H1 (cell line): ENCODE measurements around the gene ANKRD7. TPM values are rescaled to one million over a fixed set of nuclear protein-coding genes. Genes with fewer than 3 reads are reported as not detected.

Experiments used
- CTCF ChIA-PET: fragments of 300-600 bp; sonication (Branson Sonifier 250); formaldehyde crosslinking; loops from one replicate; lab custom pipeline; 2021; ENCODE audit not compliant: partially characterized antibody; lab: Charles Lee
- POLR2A ChIA-PET: fragments of 300-600 bp; sonication (Branson Sonifier 250); formaldehyde crosslinking; loops from one replicate; lab custom pipeline; 2021; ENCODE audit warnings: inconsistent platforms; ENCODE audit not compliant: partially characterized antibody; lab: Charles Lee
- DNase-seq, 2 experiments: peaks; one replicate each; pipeline versions ENCODE4 v3.0.0 to v3.0.0-alpha.2; 2010 to 2022; ENCODE audit warnings: low spot score in 2 of 2, low read depth in 1 of 2, mixed read lengths in 1 of 2
- FAIRE-seq: peaks from 2 replicates; lab custom pipeline; 2011; peaks lifted over from hg19 to GRCh38; lab: Jason Lieb, UNC
- H2AFZ ChIP-seq: 2 replicates; pipeline ENCODE4 v1.8.1; 2012; ENCODE audit warnings: low read length, inconsistent platforms
- H2AK5ac ChIP-seq: 2 replicates; pipeline ENCODE4 v1.6.1; 2013; ENCODE audit warnings: low read depth, low read length
- H2BK120ac ChIP-seq: replicated peaks from 2 replicates; pipeline ENCODE3; 2013; ENCODE audit warnings: low read depth, low read length, inconsistent platforms
- H2BK12ac ChIP-seq: 2 replicates; pipeline ENCODE4 v1.6.1; 2013; ENCODE audit warnings: low read depth, low read length
- H2BK15ac ChIP-seq: 2 replicates; pipeline ENCODE4 v1.6.1; 2013; ENCODE audit warnings: low read length
- H2BK20ac ChIP-seq: 2 replicates; pipeline ENCODE4 v1.6.1; 2013; ENCODE audit warnings: low read length
- H2BK5ac ChIP-seq: 2 replicates; pipeline ENCODE4 v1.6.1; 2013; ENCODE audit warnings: low read depth, low read length
- H3K14ac ChIP-seq: 2 replicates; pipeline ENCODE4 v1.6.1; 2013; ENCODE audit warnings: inconsistent platforms; ENCODE audit not compliant: insufficient read length
- H3K18ac ChIP-seq: 2 replicates; pipeline ENCODE4 v1.6.1; 2013; ENCODE audit warnings: low read length; ENCODE audit errors: extremely low read depth
- H3K23ac ChIP-seq: 2 replicates; pipeline ENCODE4 v1.6.1; 2013; ENCODE audit warnings: inconsistent platforms; ENCODE audit not compliant: insufficient read length
- H3K23me2 ChIP-seq: 2 replicates; pipeline ENCODE4 v1.6.1; 2013; ENCODE audit warnings: low read depth, low read length
- H3K27ac ChIP-seq: 2 replicates; pipeline ENCODE4 v1.6.1; 2011; ENCODE audit warnings: low read depth, low read length, inconsistent platforms
- H3K27me3 ChIP-seq, 4 experiments: replicated peaks in 1 of 4; 1 replicate in 1 of 4; 2 replicates in 3 of 4; pipeline versions ENCODE4 v1.6.1 to v1.8.1; 2011 to 2013; ENCODE audit warnings: low read length in 3 of 4, mild to moderate bottlenecking in 3 of 4, inconsistent platforms in 2 of 4, mixed read lengths in 2 of 4, moderate library complexity in 1 of 4; ENCODE audit not compliant: control insufficient read depth in 3 of 4, insufficient read depth in 3 of 4; ENCODE audit errors: extremely low read depth in 1 of 4
- H3K36me3 ChIP-seq, 4 experiments: 2 replicates each; pipeline versions ENCODE4 v1.6.1 to v1.8.1; 2011 to 2013; ENCODE audit warnings: mild to moderate bottlenecking in 4 of 4, low read length in 3 of 4, moderate library complexity in 2 of 4, control low read depth in 1 of 4, inconsistent platforms in 1 of 4; ENCODE audit not compliant: insufficient read depth in 4 of 4, control insufficient read depth in 2 of 4
- H3K4ac ChIP-seq: replicated peaks from 2 replicates; pipeline ENCODE3; 2013; ENCODE audit warnings: low read length, low read depth, mixed read lengths, inconsistent platforms; ENCODE audit not compliant: insufficient read length
- H3K4me1 ChIP-seq, 4 experiments: replicated peaks in 1 of 4; 1 replicate in 1 of 4; 2 replicates in 3 of 4; pipeline versions ENCODE4 v1.6.1 to v1.8.1; 2011 to 2013; ENCODE audit warnings: low read length in 3 of 4, inconsistent platforms in 2 of 4, mixed read lengths in 1 of 4; ENCODE audit not compliant: insufficient read depth in 4 of 4, control insufficient read depth in 3 of 4
- H3K4me2 ChIP-seq, 2 experiments: 2 replicates each; pipeline versions ENCODE4 v1.6.1 to v1.8.1; 2011 to 2013; ENCODE audit warnings: low read depth in 2 of 2, low read length in 2 of 2, control low read depth in 1 of 2, inconsistent platforms in 1 of 2, mild to moderate bottlenecking in 1 of 2; ENCODE audit not compliant: insufficient read depth in 1 of 2
- H3K4me3 ChIP-seq, 4 experiments: fragments of 200-600, 300-600 bp in 1 of 4; sonication (generic), shearing (Covaris generic), sonication (Bioruptor Twin) in 1 of 4; 2 replicates each; pipeline versions ENCODE4 v1.5.1 to v1.8.1; 2011 to 2016; ENCODE audit warnings: low read length in 4 of 4, low read depth in 3 of 4, control low read depth in 2 of 4, inconsistent platforms in 2 of 4, mild to moderate bottlenecking in 2 of 4, mixed read lengths in 1 of 4, moderate library complexity in 1 of 4; ENCODE audit not compliant: insufficient read depth in 2 of 4; ENCODE audit errors: extremely low read depth in 1 of 4
- H3K56ac ChIP-seq: replicated peaks from 2 replicates; pipeline ENCODE3; 2013; ENCODE audit warnings: low read depth, mild to moderate bottlenecking, mixed read lengths, low read length, inconsistent platforms; ENCODE audit not compliant: insufficient read length
- H3K79me1 ChIP-seq: 2 replicates; pipeline ENCODE4 v1.6.1; 2013; ENCODE audit warnings: low read depth, low read length, control low read depth
- H3K79me2 ChIP-seq, 2 experiments: 2 replicates each; pipeline versions ENCODE4 v1.6.1 to v1.8.1; 2012 to 2013; ENCODE audit warnings: low read length in 2 of 2, mild to moderate bottlenecking in 2 of 2, inconsistent platforms in 1 of 2; ENCODE audit not compliant: insufficient read depth in 2 of 2, control insufficient read depth in 1 of 2
- H3K9ac ChIP-seq, 4 experiments: replicated peaks in 1 of 4; 1 replicate in 1 of 4; 2 replicates in 3 of 4; pipeline versions ENCODE4 v1.6.1 to v1.8.1; 2011 to 2013; ENCODE audit warnings: low read depth in 3 of 4, low read length in 3 of 4, control low read depth in 2 of 4, mild to moderate bottlenecking in 2 of 4, moderate library complexity in 2 of 4, inconsistent platforms in 1 of 4; ENCODE audit errors: extremely low read depth in 1 of 4
- H3K9me3 ChIP-seq, 2 experiments: 2 replicates each; pipeline versions ENCODE4 v1.6.1 to v1.8.1; 2012 to 2013; ENCODE audit warnings: mild to moderate bottlenecking in 2 of 2, moderate library complexity in 2 of 2, control low read depth in 1 of 2, inconsistent platforms in 1 of 2, low read depth in 1 of 2, low read length in 1 of 2, mixed read lengths in 1 of 2; ENCODE audit not compliant: insufficient read depth in 2 of 2
- H4K20me1 ChIP-seq, 2 experiments: replicated peaks in 1 of 2; 2 replicates each; pipeline versions ENCODE3 to v1.8.1; 2011 to 2013; ENCODE audit warnings: inconsistent platforms in 2 of 2, low read length in 2 of 2, mild to moderate bottlenecking in 1 of 2; ENCODE audit not compliant: insufficient read depth in 2 of 2, control insufficient read depth in 1 of 2
- H4K5ac ChIP-seq: 2 replicates; pipeline ENCODE4 v1.6.1; 2013; ENCODE audit warnings: low read length, low read depth, mixed read lengths, inconsistent platforms; ENCODE audit not compliant: insufficient read length
- H4K8ac ChIP-seq: 2 replicates; pipeline ENCODE4 v1.8.0; 2013; ENCODE audit warnings: mild to moderate bottlenecking, moderate library complexity, low read length, inconsistent platforms; ENCODE audit not compliant: insufficient read depth; ENCODE audit errors: extremely low read depth
- H4K91ac ChIP-seq: replicated peaks from 2 replicates; pipeline ENCODE3; 2013; ENCODE audit warnings: low read length, mixed read lengths, inconsistent platforms; ENCODE audit not compliant: insufficient read length
- SUZ12 ChIP-seq: fragments of 200-600 bp; sonication (generic); IDR thresholded peaks from 2 replicates; pipeline ENCODE4 v1.6.1; 2012; ENCODE audit warnings: mild to moderate bottlenecking, inconsistent platforms, low read length, moderate library complexity, mixed read lengths
- TAF1 ChIP-seq: IDR thresholded peaks from 2 replicates; pipeline ENCODE4 v1.6.1; 2011; ENCODE audit warnings: mild to moderate bottlenecking, low read depth, low read length
- WGBS, 2 experiments: shearing (Covaris generic) in 1 of 2; methylation state at CpG; one replicate each; pipeline versions ENCODE4 v1.1.6 to v1.1.7; 2013 to 2015; ENCODE audit warnings: low lambda C conversion rate in 2 of 2, mixed read lengths in 2 of 2, inconsistent platforms in 1 of 2, low coverage in 1 of 2, missing lambda C conversion rate in 1 of 2; ENCODE audit not compliant: insufficient replicate concordance in 2 of 2, insufficient coverage in 1 of 2, insufficient read length in 1 of 2; ENCODE audit errors: extremely low coverage in 1 of 2, missing lambda C conversion rate in 1 of 2; 5-methylcytosine and 5-hydroxymethylcytosine counted together
- polyA plus RNA-seq, 7 experiments: library from polyadenylated mRNA; depleted of rRNA in 3 of 7; stranded (reverse) in 5 of 7; unstranded in 2 of 7; fragments of >200 nt in 5 of 7; fragments of 200-250 nt in 2 of 7; gene quantifications; 1 replicate in 5 of 7; 2 replicates in 1 of 7; 4 replicates in 1 of 7; pipeline versions ENCODE4 v1.2.1 to v1.2.3, GENCODE V29; 2011 to 2013; ENCODE audit warnings: missing spikeins in 2 of 7, mixed read lengths in 2 of 7
- total RNA-seq: library from RNA; stranded (reverse); fragmentation: NEBNext Ultra II Directional; extraction: Animal tissue kit (Norgen Biotek cat#: 25700); gene quantifications from 2 replicates; pipeline ENCODE4 v1.2.1, GENCODE V29; 2021

ANKRD7 gene
- total and polyA plus RNA-seq, 2 of the 8 experiments (the other 6 are each of a cell fraction or from before 2014, with no cell fraction given), result not detected

GRCh38 chr7:118232837-118233236 is 8.3 kb downstream of the ANKRD7 start:
- H3K27ac ChIP-seq, result no peak overlapping the region
- no peak for DNase-seq

More at GRCh38 chr7:118232837-118233236, 8.3 kb downstream of the ANKRD7 start:
- Histone ChIP-seq H3K79me2 (no peaks in the 10 kb centered on the region), H4K5ac (no peak overlapping the region), H3K9ac (no peak overlapping the region), H3K36me3 (no peaks in the 10 kb centered on the region), H3K4me3 (no peak overlapping the region), H4K91ac (no peak overlapping the region), H3K23me2 (no peaks in the 10 kb centered on the region), H3K4me2 (no peak overlapping the region), H3K4me1 (no peaks in the 10 kb centered on the region), H2AFZ (no peak overlapping the region; the same call in 1 of the 2 replicates), H2BK15ac (no peak overlapping the region), H3K23ac (no peak overlapping the region), H2BK12ac (no peak overlapping the region), H4K20me1 (no peaks in the 10 kb centered on the region), H3K14ac (no peak overlapping the region), H2AK5ac (no peak overlapping the region), H3K18ac (no peak overlapping the region), H2BK120ac (no peak overlapping the region), H3K27me3 (no peaks in the 10 kb centered on the region), H3K9me3 (no peaks in the 10 kb centered on the region), H3K4ac (no peak overlapping the region), H4K8ac (no peak overlapping the region), H3K79me1 (no peaks in the 10 kb centered on the region), H2BK5ac (no peak overlapping the region), H3K56ac (no peak overlapping the region), H2BK20ac (no peak overlapping the region)
- CTCF ChIA-PET, result no interaction called here
- FAIRE-seq, result no peak
- POLR2A ChIA-PET, result no interaction called here
- 91% methylated on average over 1 of the region's 1 CpG; no CpG with 5 or more reads in 1 of the 2 experiments for WGBS, 2 experiments
- TF ChIP-seq SUZ12 (no peak), TAF1 (no peak)
